Astrocyte (in vitro differentiated cells and primary cell): ENCODE data around the gene TOR1B. TPM values are rescaled to one million over a fixed set of nuclear protein-coding genes. Genes with fewer than 3 reads are reported as not detected.
A peak's percentile ranks its signal among the peaks of the same experiment; 100 is the strongest.
"Not testable (repeated sequence)": the region's sequence is repeated elsewhere in the genome, so short reads cannot be mapped to it uniquely, and the experiment has no call there.

Experiments used
- DNase-seq: peaks from one replicate; pipeline ENCODE4 v3.0.0-alpha.2; 2010; ENCODE audit warnings: low read depth
- FAIRE-seq: peaks from 2 replicates; lab custom pipeline; 2011; peaks lifted over from hg19 to GRCh38; lab: Jason Lieb, UNC
- H2AFZ ChIP-seq: 2 replicates; pipeline ENCODE4 v1.6.0; 2012; ENCODE audit warnings: low read depth, low read length, inconsistent platforms
- H3K27ac ChIP-seq: 2 replicates; pipeline ENCODE4 v1.5.1; 2011; ENCODE audit warnings: low read depth, low read length, inconsistent platforms
- H3K27me3 ChIP-seq: 2 replicates; pipeline ENCODE4 v1.6.0; 2011; ENCODE audit warnings: low read length, inconsistent platforms; ENCODE audit not compliant: insufficient read depth
- H3K36me3 ChIP-seq: 2 replicates; pipeline ENCODE4 v1.5.1; 2011; ENCODE audit warnings: low read length, inconsistent platforms; ENCODE audit not compliant: insufficient read depth
- H3K4me1 ChIP-seq: 2 replicates; pipeline ENCODE4 v1.5.1; 2011; ENCODE audit warnings: low read length, inconsistent platforms; ENCODE audit not compliant: insufficient read depth
- H3K4me2 ChIP-seq: 2 replicates; pipeline ENCODE4 v1.6.0; 2012; ENCODE audit warnings: low read length, inconsistent platforms
- H3K4me3 ChIP-seq: 2 replicates; pipeline ENCODE4 v1.5.1; 2011; ENCODE audit warnings: low read depth, mild to moderate bottlenecking, low read length, inconsistent platforms; ENCODE audit not compliant: insufficient read depth
- H3K79me2 ChIP-seq: 2 replicates; pipeline ENCODE4 v1.6.0; 2012; ENCODE audit warnings: mild to moderate bottlenecking, low read length, inconsistent platforms; ENCODE audit not compliant: insufficient read depth
- H3K9ac ChIP-seq: 2 replicates; pipeline ENCODE4 v1.6.0; 2012; ENCODE audit warnings: mild to moderate bottlenecking, low read length, inconsistent platforms
- H3K9me3 ChIP-seq: 2 replicates; pipeline ENCODE4 v1.5.1; 2012; ENCODE audit warnings: low read depth, mild to moderate bottlenecking, low read length, inconsistent platforms; ENCODE audit not compliant: insufficient read depth
- H4K20me1 ChIP-seq: 2 replicates; pipeline ENCODE4 v1.6.0; 2012; ENCODE audit warnings: low read length, inconsistent platforms; ENCODE audit not compliant: insufficient read depth
- H3K27ac Mint-ChIP-seq: one replicate; pipeline ENCODE4 v1.8.0; 2021; ENCODE audit warnings: mild to moderate bottlenecking, mixed read lengths; ENCODE audit not compliant: unreplicated experiment
- H3K27me3 Mint-ChIP-seq: one replicate; pipeline ENCODE4 v1.8.0; 2021; ENCODE audit warnings: low read depth, mixed read lengths; ENCODE audit not compliant: unreplicated experiment
- H3K36me3 Mint-ChIP-seq: one replicate; pipeline ENCODE4 v1.8.0; 2021; ENCODE audit warnings: low read depth, mixed read lengths; ENCODE audit not compliant: unreplicated experiment
- H3K4me1 Mint-ChIP-seq: one replicate; pipeline ENCODE4 v1.8.0; 2021; ENCODE audit warnings: low read depth, mixed read lengths; ENCODE audit not compliant: unreplicated experiment
- H3K4me3 Mint-ChIP-seq: one replicate; pipeline ENCODE4 v1.8.0; 2021; ENCODE audit warnings: mild to moderate bottlenecking, moderate library complexity, mixed read lengths; ENCODE audit not compliant: unreplicated experiment
- H3K9me3 Mint-ChIP-seq: one replicate; pipeline ENCODE4 v1.8.0; 2021; ENCODE audit warnings: mild to moderate bottlenecking, mixed read lengths; ENCODE audit not compliant: unreplicated experiment
- EZH2 ChIP-seq: IDR thresholded peaks from 2 replicates; pipeline ENCODE4 v1.6.1; 2012; ENCODE audit warnings: mild to moderate bottlenecking, low read length, inconsistent platforms; ENCODE audit not compliant: insufficient read depth
- total RNA-seq: library from RNA; stranded (reverse); gene quantifications from 2 replicates; pipeline ENCODE4 v1.2.1, GENCODE V29; 2021
- TF ChIP-seq, protein P1 (sequence below): IDR thresholded peaks from 2 replicates; pipeline ENCODE4 v1.5.1; 2011; ENCODE audit warnings: low read depth, mild to moderate bottlenecking, inconsistent platforms, low read length, moderate library complexity; ENCODE audit not compliant: insufficient read depth

TOR1B gene
- total RNA-seq, 1 donor from 2014 or later: 31.6 TPM

GRCh38 chr9:129785866-129786265, 17.1 kb upstream of the TOR1B start:
- Mint-ChIP-seq H3K36me3 (peaks cover 2% of the 10 kb centered on the region), H3K4me1 (no peaks in the 10 kb centered on the region), H3K4me3 (no peak overlapping the region), H3K27ac (no peak overlapping the region), H3K27me3 (peaks cover 43% of the 10 kb centered on the region), H3K9me3 (no peaks in the 10 kb centered on the region)
- DNase-seq (no peak), FAIRE-seq (no peak)
- Histone ChIP-seq H3K9me3 (no peaks in the 10 kb centered on the region), H3K4me2 (no peak overlapping the region), H3K9ac (no peak overlapping the region), H3K79me2 (no peaks in the 10 kb centered on the region), H3K27me3 (peaks cover 26% of the 10 kb centered on the region), H2AFZ (no peak overlapping the region), H3K4me1 (no peaks in the 10 kb centered on the region), H3K4me3 (no peak overlapping the region), H3K36me3 (no peaks in the 10 kb centered on the region), H3K27ac (no peak overlapping the region), H4K20me1 (no peaks in the 10 kb centered on the region)
- TF ChIP-seq EZH2: no peak
- TF ChIP-seq, protein P1, sequence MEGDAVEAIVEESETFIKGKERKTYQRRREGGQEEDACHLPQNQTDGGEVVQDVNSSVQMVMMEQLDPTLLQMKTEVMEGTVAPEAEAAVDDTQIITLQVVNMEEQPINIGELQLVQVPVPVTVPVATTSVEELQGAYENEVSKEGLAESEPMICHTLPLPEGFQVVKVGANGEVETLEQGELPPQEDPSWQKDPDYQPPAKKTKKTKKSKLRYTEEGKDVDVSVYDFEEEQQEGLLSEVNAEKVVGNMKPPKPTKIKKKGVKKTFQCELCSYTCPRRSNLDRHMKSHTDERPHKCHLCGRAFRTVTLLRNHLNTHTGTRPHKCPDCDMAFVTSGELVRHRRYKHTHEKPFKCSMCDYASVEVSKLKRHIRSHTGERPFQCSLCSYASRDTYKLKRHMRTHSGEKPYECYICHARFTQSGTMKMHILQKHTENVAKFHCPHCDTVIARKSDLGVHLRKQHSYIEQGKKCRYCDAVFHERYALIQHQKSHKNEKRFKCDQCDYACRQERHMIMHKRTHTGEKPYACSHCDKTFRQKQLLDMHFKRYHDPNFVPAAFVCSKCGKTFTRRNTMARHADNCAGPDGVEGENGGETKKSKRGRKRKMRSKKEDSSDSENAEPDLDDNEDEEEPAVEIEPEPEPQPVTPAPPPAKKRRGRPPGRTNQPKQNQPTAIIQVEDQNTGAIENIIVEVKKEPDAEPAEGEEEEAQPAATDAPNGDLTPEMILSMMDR: no peak

- peaks cover 41% of the 10 kb centered on the region for H3K27me3 Mint-ChIP-seq
- peaks cover 2% of the 10 kb centered on the region for H3K36me3 Mint-ChIP-seq
- Histone ChIP-seq H3K9me3 (no peaks in the 10 kb centered on the region), H3K4me3 (no peak overlapping the region), H3K9ac (no peak overlapping the region), H3K4me1 (no peaks in the 10 kb centered on the region), H3K27ac (no peak overlapping the region), H2AFZ (no peak overlapping the region), H3K36me3 (no peaks in the 10 kb centered on the region), H3K4me2 (no peak overlapping the region), H4K20me1 (no peaks in the 10 kb centered on the region), H3K79me2 (no peaks in the 10 kb centered on the region), H3K27me3 (peaks cover 24% of the 10 kb centered on the region)
- no peaks in the 10 kb centered on the region for H3K4me1 Mint-ChIP-seq
- no peak for DNase-seq
- TF ChIP-seq, protein P1: no peak
- no peak for TF ChIP-seq EZH2
- H3K9me3 Mint-ChIP-seq: no peaks in the 10 kb centered on the region
- FAIRE-seq: no peak
- H3K27ac Mint-ChIP-seq: peak overlapping the region; percentile 22
- no peak overlapping the region for H3K4me3 Mint-ChIP-seq
Observed at GRCh38 chr9:129786481-129786880, 16.5 kb upstream of the TOR1B start.

GRCh38 chr9:129794549-129794948, 8.4 kb upstream of the TOR1B start:
- Histone ChIP-seq H3K4me3 (no peak overlapping the region), H3K27me3 (peaks cover 18% of the 10 kb centered on the region), H3K4me2 (no peak overlapping the region), H2AFZ (no peak overlapping the region), H3K9ac (no peak overlapping the region), H3K27ac (no peak overlapping the region), H3K36me3 (no peaks in the 10 kb centered on the region), H3K9me3 (no peaks in the 10 kb centered on the region), H3K79me2 (no peaks in the 10 kb centered on the region), H3K4me1 (no peaks in the 10 kb centered on the region), H4K20me1 (no peaks in the 10 kb centered on the region)
- no peaks in the 10 kb centered on the region for H3K9me3 Mint-ChIP-seq
- peaks cover 40% of the 10 kb centered on the region for H3K27me3 Mint-ChIP-seq
- H3K27ac Mint-ChIP-seq: no peak overlapping the region
- H3K36me3 Mint-ChIP-seq: no peaks in the 10 kb centered on the region
- no peak for DNase-seq
- TF ChIP-seq, protein P1: no peak
- no peak for TF ChIP-seq EZH2
- no peak for FAIRE-seq
- no peaks in the 10 kb centered on the region for H3K4me1 Mint-ChIP-seq
- H3K4me3 Mint-ChIP-seq: no peak overlapping the region

DNA sequence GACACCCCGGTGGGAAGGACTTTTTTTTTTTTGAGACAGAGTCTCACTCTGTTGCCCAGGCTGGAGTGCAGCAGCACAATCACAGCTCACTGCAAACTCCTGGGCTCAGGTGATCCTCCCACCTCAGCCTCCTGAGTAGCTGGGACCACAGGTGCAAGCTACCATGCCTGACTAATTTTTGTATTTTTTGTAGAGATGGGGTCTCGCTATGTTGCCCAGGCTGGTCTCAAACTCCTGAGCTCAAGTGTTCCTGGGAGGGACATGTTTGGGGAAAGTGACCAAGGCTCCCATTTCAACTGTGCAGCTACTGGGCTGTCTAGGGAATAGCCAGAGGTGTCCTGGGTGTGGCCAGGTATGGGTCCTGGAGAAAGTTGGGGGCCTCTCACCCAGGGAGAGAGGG, 7.0 kb upstream of the TOR1B start:
- not testable (repeated sequence) for H3K27ac Mint-ChIP-seq, FAIRE-seq
- H3K27me3 Mint-ChIP-seq: peaks cover 36% of the 10 kb centered on the region

More for the DNA sequence above, 7.0 kb upstream of the TOR1B start:
- H3K4me1 ChIP-seq, H3K79me2 ChIP-seq, H3K27ac ChIP-seq, H4K20me1 ChIP-seq, H3K4me2 ChIP-seq, H3K4me1 Mint-ChIP-seq, H2AFZ ChIP-seq, H3K4me3 Mint-ChIP-seq, H3K9ac ChIP-seq, H3K36me3 Mint-ChIP-seq, DNase-seq, H3K9me3 ChIP-seq, H3K36me3 ChIP-seq, H3K9me3 Mint-ChIP-seq, H3K4me3 ChIP-seq: not testable (repeated sequence)
- H3K27me3 ChIP-seq: peaks cover 18% of the 10 kb centered on the region
